SK-N-DZ (cell line): ENCODE measurements around the gene KLK5.

ENCODE experiments used
- DNase-seq: peaks from one replicate; pipeline ENCODE4 v3.0.0-alpha.2; 2015; ENCODE audit warnings: low spot score

Gene KLK5

GRCh38 chr19:50969413-50969760, 16.5 kb upstream of the KLK5 start, which contains the start of gene KLK6:
Gene KLK6 (minus strand): TSS chr19:50969591. CDS start chr19:50968104, 1,487 bp downstream.
- no peak for DNase-seq

- DNase-seq = no peak
These were observed 16.0 kb upstream of the KLK5 start for GRCh38 chr19:50968716-50969412.

GRCh38 chr19:50967929-50968715, 15.3 kb upstream of the KLK5 start:
- no peak for DNase-seq

- no peak for DNase-seq
These were observed 11.4 kb upstream of the KLK5 start for GRCh38 chr19:50964266-50964665.

GRCh38 chr19:50963381-50963780, 10.5 kb upstream of the KLK5 start:
- DNase-seq = no peak

- no peak for DNase-seq
These were observed 9.4 kb upstream of the KLK5 start for GRCh38 chr19:50962245-50962644.

- DNase-seq = no peak
These were observed 7.1 kb upstream of the KLK5 start for GRCh38 chr19:50959731-50960500.

GRCh38 chr19:50957587-50957986, 4.7 kb upstream of the KLK5 start:
- DNase-seq = no peak

- no peak for DNase-seq
These were observed 3.0 kb downstream of the KLK5 start for GRCh38 chr19:50949861-50950260.

- no peak for DNase-seq
These were observed 5.7 kb downstream of the KLK5 start for GRCh38 chr19:50947123-50947522.

GRCh38 chr19:50944795-50945194, 8.0 kb downstream of the KLK5 start:
- DNase-seq = no peak

- DNase-seq = no peak
These were observed 9.6 kb downstream of the KLK5 start for GRCh38 chr19:50943074-50943828.

- no peak for DNase-seq
These were observed 13.2 kb downstream of the KLK5 start for GRCh38 chr19:50939596-50939995.

GRCh38 chr19:50933640-50934039, 19.2 kb downstream of the KLK5 start:
- no peak for DNase-seq

- DNase-seq = no peak
These were observed 20.2 kb downstream of the KLK5 start for GRCh38 chr19:50932690-50933083.

GRCh38 chr19:50932018-50932689, 20.7 kb downstream of the KLK5 start:
- no peak for DNase-seq

GRCh38 chr19:50931023-50931422, 21.8 kb downstream of the KLK5 start:
- DNase-seq = no peak

GRCh38 chr19:50928831-50929230, 24.0 kb downstream of the KLK5 start:
- no peak for DNase-seq

GRCh38 chr19:50926144-50926543, 26.7 kb downstream of the KLK5 start:
- no peak for DNase-seq

- no peak for DNase-seq
These were observed 27.1 kb downstream of the KLK5 start for GRCh38 chr19:50925734-50926133.

- no peak for DNase-seq
These were observed 28.3 kb downstream of the KLK5 start for GRCh38 chr19:50924586-50924985.
